T-helper 17 cell (primary cell): ENCODE data around the gene MRPL24. TPM values are rescaled to one million over a fixed set of nuclear protein-coding genes. Genes with fewer than 3 reads are reported as not detected.

Experiments
- ATAC-seq: fragments of 150-1000 bp; cut with Tn5 transposase; 2 replicates; pipeline ENCODE4 v1.10.0; 2021; ENCODE audit warnings: mild to moderate bottlenecking, moderate library complexity
- DNase-seq, 3 donors: peaks; one replicate each; pipeline versions ENCODE4 v3.0.0 to v3.0.0-alpha.2; 2020 to 2021
- H3K9me3 ChIP-seq: one replicate; pipeline ENCODE4 v1.7.0; 2013; ENCODE audit warnings: low read length, mild to moderate bottlenecking; ENCODE audit not compliant: control insufficient read depth, poor library complexity, severe bottlenecking
- H3K27ac Mint-ChIP-seq: one replicate; pipeline ENCODE4 v1.8.0; 2022; ENCODE audit warnings: mild to moderate bottlenecking, moderate library complexity, mixed read lengths
- H3K27me3 Mint-ChIP-seq: one replicate; pipeline ENCODE4 v1.8.0; 2022; ENCODE audit warnings: mixed read lengths
- H3K36me3 Mint-ChIP-seq: one replicate; pipeline ENCODE4 v1.8.0; 2022; ENCODE audit warnings: low read depth, mixed read lengths
- H3K4me1 Mint-ChIP-seq: one replicate; pipeline ENCODE4 v1.8.0; 2022; ENCODE audit warnings: mild to moderate bottlenecking, mixed read lengths
- H3K4me3 Mint-ChIP-seq: one replicate; pipeline ENCODE4 v1.8.0; 2022; ENCODE audit warnings: mild to moderate bottlenecking, moderate library complexity, mixed read lengths
- total RNA-seq, 4 donors: library from RNA in 2 of 4; stranded (reverse) in 2 of 4; gene quantifications; one replicate each; pipeline ENCODE4 v1.2.3 and lab custom pipeline; 2022 to 2026

Gene MRPL24
- total RNA-seq, 2 donors from 2014 or later: 18.7 to 25.1 TPM

- DNase-seq (no peak), ATAC-seq (no peak)
- Mint-ChIP-seq H3K4me1 (peaks cover 55% of the 10 kb centered on the region), H3K27ac (peak overlapping the region; percentile 99), H3K27me3 (no peaks in the 10 kb centered on the region), H3K4me3 (peak overlapping the region; percentile 36), H3K36me3 (peaks cover 9% of the 10 kb centered on the region)
- H3K9me3 ChIP-seq: no peaks in the 10 kb centered on the region
These were observed 4.0 kb upstream of the MRPL24 start for GRCh38 chr1:156744786-156745419.

- H3K27me3 Mint-ChIP-seq: no peaks in the 10 kb centered on the region
- ATAC-seq (no peak), DNase-seq (no peak)
- H3K4me1 Mint-ChIP-seq: peaks cover 50% of the 10 kb centered on the region
- H3K9me3 ChIP-seq: no peaks in the 10 kb centered on the region
- no peak overlapping the region for H3K27ac Mint-ChIP-seq
- H3K36me3 Mint-ChIP-seq: peaks cover 9% of the 10 kb centered on the region
- peak overlapping the region; percentile 36 for H3K4me3 Mint-ChIP-seq
These were observed 3.5 kb upstream of the MRPL24 start for GRCh38 chr1:156744344-156744743.

DNA sequence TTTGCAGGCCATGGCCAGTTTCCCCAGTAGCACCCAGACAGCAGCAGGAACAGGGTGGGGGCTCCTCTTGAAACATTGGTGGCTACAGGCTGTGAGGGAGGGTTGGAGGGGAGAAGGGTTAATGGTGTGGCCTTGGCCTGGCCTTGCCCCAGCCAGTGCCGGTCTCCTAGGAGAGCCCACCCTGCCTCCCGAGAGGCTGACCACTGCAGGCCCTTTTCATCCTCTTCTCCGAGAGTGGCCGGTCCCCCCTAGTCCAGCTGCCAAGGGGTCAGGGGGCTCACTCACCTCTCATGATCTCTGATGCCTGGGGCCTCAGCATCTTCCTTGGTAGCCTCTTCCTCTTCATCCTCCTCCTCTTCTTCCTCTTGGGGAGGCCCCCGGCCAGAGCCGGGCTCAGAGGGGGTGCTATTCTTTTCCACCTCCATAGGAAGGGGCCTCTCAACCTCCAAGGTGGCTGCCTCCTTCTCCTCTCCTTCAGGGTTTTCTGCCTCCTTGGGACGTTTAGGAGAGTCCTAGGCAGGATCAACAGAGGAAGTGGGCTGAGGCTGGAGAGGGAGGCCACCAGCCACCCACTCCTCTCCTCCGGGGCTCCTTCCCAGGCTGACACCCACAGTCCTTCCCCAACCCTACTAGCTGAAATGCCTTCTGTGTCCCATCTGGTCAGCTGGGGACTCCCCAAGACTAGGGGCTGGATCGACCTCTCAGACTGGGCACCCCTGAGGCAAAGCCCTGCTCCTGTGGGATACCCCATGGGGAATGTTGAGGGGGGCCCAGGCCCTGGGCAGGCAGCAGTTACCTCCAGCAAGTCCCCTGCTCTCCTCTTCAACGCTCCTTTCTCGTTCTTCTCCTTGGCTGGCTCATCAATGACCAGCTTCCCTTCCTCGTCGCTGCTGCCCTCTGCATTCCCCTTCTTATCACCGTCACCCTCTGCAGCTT is 2.7 kb upstream of the MRPL24 start:
- Mint-ChIP-seq H3K4me3 (no peak overlapping the region), H3K36me3 (peaks cover 9% of the 10 kb centered on the region), H3K27me3 (no peaks in the 10 kb centered on the region), H3K4me1 (peaks cover 43% of the 10 kb centered on the region), H3K27ac (peak overlapping the region; percentile 96)
- H3K9me3 ChIP-seq: no peaks in the 10 kb centered on the region
- ATAC-seq (no peak), DNase-seq (no peak)

GRCh38 chr1:156742801-156743200 is 1.9 kb upstream of the MRPL24 start:
- Mint-ChIP-seq H3K4me1 (peaks cover 35% of the 10 kb centered on the region), H3K27ac (peak overlapping the region; percentile 96), H3K36me3 (peaks cover 9% of the 10 kb centered on the region), H3K27me3 (no peaks in the 10 kb centered on the region), H3K4me3 (no peak overlapping the region)
- no peak for ATAC-seq
- no peak for DNase-seq
- H3K9me3 ChIP-seq: no peaks in the 10 kb centered on the region

DNA sequence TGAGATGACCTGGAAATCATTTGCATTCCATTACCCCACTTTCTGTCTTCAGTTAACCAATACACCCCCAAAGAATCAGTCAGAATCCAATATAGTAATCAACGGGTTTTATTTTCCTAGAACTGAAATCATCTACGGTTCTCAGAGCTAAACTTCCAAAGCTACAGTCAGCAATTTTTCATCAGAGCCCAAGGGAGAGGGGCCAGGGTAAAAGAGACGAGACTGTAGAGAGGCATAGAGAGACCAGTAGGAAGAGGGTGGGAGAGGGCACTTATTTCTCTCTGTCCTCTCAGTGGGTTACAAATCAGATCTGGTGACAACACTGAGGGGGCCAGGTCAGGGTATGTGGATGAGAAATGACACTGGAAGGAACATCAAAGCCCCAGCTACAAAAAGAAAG is 1.1 kb upstream of the MRPL24 start:
- peaks cover 9% of the 10 kb centered on the region for H3K36me3 Mint-ChIP-seq

DNA sequence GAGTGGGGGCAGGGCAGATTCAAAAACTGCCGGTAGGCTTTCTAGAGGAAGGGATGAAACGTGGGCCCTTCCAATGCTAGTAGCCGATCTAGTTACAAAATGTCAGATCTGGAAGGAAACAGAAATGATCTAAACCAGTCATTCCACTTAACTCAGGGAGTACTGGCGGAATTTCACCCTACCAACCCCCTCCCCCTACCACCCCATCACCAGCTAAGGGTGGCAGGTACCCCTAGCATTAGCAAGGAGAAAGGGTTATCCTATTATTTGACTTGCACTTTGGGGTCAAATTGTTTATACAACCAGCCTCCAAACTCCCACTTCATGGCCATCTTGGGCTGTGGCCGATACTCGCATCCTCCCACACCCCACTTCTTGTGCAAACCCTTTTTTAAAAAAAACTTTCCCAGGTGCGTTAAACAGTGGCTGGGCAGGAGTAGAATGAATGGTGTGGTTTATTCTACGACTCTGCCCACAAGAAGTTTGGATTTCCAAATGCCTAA is 644 bp upstream of the MRPL24 start:
- Mint-ChIP-seq H3K4me3 (peak overlapping the region; percentile 97), H3K36me3 (peaks cover 9% of the 10 kb centered on the region), H3K27ac (peak overlapping the region; percentile 96), H3K27me3 (no peaks in the 10 kb centered on the region), H3K4me1 (peaks cover 28% of the 10 kb centered on the region)
- no peak for ATAC-seq
- no peaks in the 10 kb centered on the region for H3K9me3 ChIP-seq
- DNase-seq: no peak

More for the DNA sequence above, 1.1 kb upstream of the MRPL24 start:
- ATAC-seq: no peak
- Mint-ChIP-seq H3K4me3 (peak overlapping the region; percentile 28), H3K27me3 (no peaks in the 10 kb centered on the region), H3K27ac (peak overlapping the region; percentile 96), H3K4me1 (peaks cover 30% of the 10 kb centered on the region)
- DNase-seq: no peak
- no peaks in the 10 kb centered on the region for H3K9me3 ChIP-seq

GRCh38 chr1:156740237-156740740 is 599 bp downstream of the MRPL24 start:
- Mint-ChIP-seq H3K4me1 (peaks cover 19% of the 10 kb centered on the region), H3K36me3 (peaks cover 9% of the 10 kb centered on the region)
- no peak for ATAC-seq

GRCh38 chr1:156738916-156739315 is 2.0 kb downstream of the MRPL24 start:
- no peak for DNase-seq
- Mint-ChIP-seq H3K4me3 (peak overlapping the region; percentile 39), H3K36me3 (peaks cover 7% of the 10 kb centered on the region), H3K4me1 (peaks cover 16% of the 10 kb centered on the region), H3K27me3 (no peaks in the 10 kb centered on the region), H3K27ac (no peak overlapping the region)
- ATAC-seq: no peak
- no peaks in the 10 kb centered on the region for H3K9me3 ChIP-seq

More at GRCh38 chr1:156740237-156740740, 599 bp downstream of the MRPL24 start:
- H3K4me3 Mint-ChIP-seq: peak overlapping the region; percentile 97
- H3K27ac Mint-ChIP-seq: peak overlapping the region; percentile 96
- no peaks in the 10 kb centered on the region for H3K27me3 Mint-ChIP-seq
- DNase-seq: no peak
- no peaks in the 10 kb centered on the region for H3K9me3 ChIP-seq

- no peaks in the 10 kb centered on the region for H3K9me3 ChIP-seq
- Mint-ChIP-seq H3K27ac (no peak overlapping the region), H3K27me3 (no peaks in the 10 kb centered on the region), H3K36me3 (peaks cover 3% of the 10 kb centered on the region), H3K4me1 (peaks cover 16% of the 10 kb centered on the region), H3K4me3 (no peak overlapping the region)
- DNase-seq (no peak), ATAC-seq (no peak)
These were observed 2.5 kb downstream of the MRPL24 start for GRCh38 chr1:156738407-156738806.

GRCh38 chr1:156733989-156734584 is 6.8 kb downstream of the MRPL24 start:
- Mint-ChIP-seq H3K36me3 (peaks cover 2% of the 10 kb centered on the region), H3K4me1 (peaks cover 8% of the 10 kb centered on the region), H3K27me3 (no peaks in the 10 kb centered on the region), H3K4me3 (no peak overlapping the region), H3K27ac (peak overlapping the region; percentile 47)
- no peak for DNase-seq
- no peaks in the 10 kb centered on the region for H3K9me3 ChIP-seq
- ATAC-seq: no peak

DNA sequence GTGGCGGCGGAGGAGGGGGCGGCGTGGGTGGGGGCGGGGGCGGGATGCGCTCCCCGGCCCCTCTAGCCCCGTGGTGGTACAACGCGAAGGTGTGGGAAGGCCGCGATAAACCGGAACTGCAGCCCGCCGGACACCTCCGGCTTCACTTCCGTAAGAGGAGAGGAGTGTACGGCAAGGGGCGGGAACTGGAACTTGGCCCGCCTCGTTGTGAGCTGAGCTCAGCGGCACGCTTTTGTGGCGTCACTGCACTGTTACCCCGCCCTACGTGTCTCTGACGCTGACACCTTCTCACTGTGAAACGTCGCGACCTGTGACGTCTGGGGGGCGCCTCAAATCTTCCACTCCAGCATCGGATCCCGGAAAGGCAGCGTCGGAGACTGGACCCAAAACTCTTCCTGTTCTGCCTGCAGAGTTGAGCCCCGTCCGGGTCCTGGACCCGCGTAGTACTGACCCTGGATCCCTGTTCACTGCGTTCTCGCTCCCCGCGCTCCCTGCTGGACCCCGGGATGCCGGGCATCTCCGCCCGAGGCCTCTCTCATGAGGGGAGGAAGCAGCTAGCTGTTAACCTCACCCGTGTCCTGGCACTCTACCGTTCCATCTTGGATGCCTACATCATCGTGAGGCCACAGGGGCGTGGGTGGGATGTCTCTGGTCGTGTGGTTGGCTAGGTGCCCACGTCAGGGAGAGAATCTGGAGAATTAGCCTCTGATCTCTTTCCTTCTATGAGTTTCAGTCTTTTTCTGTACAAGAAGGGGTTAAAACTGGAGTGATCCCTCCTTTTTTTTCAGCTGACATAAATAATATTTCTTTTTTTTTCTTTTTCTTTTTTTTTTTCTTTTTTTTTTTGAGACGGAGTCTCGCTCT is 12.1 kb downstream of the MRPL24 start, which contains the start of gene ISG20L2:
Gene ISG20L2, minus strand, starts transcription at position 168 of the 864 bp plus-strand sequence. CDS start 1,114 bp downstream, outside the sequence.
- peaks cover 12% of the 10 kb centered on the region for H3K4me1 Mint-ChIP-seq

GRCh38 chr1:156727926-156728598 is 12.8 kb downstream of the MRPL24 start, which contains the start of gene METTL25B:
Gene METTL25B, plus strand, starts transcription at chr1:156728469. Its CDS starts 636 bp downstream, at chr1:156729105.
- Mint-ChIP-seq H3K36me3 (peaks cover 5% of the 10 kb centered on the region), H3K27me3 (no peaks in the 10 kb centered on the region), H3K4me3 (no peak within 1 kb of the TSS), H3K4me1 (peaks cover 17% of the 10 kb centered on the region), H3K27ac (no peak within 1 kb of the TSS)
- H3K9me3 ChIP-seq: no peaks in the 10 kb centered on the region
- DNase-seq: peak in 2 of 3 donors; percentile 59 to 62
- ATAC-seq: peak; percentile 70

More for the DNA sequence above, 12.1 kb downstream of the MRPL24 start, which contains the start of gene ISG20L2:
- peak; percentile 86 to 91 (median 87) for DNase-seq
- H3K4me3 Mint-ChIP-seq: no peak within 1 kb of the TSS
- peak; percentile 94 for ATAC-seq
- H3K9me3 ChIP-seq: no peaks in the 10 kb centered on the region
- no peak within 1 kb of the TSS for H3K27ac Mint-ChIP-seq
- no peaks in the 10 kb centered on the region for H3K27me3 Mint-ChIP-seq
- H3K36me3 Mint-ChIP-seq: peaks cover 2% of the 10 kb centered on the region
